HS-5 (cell line): ENCODE results near the gene NEXMIF.
"Not testable (repeated sequence)": the region's sequence is repeated elsewhere in the genome, so short reads cannot be mapped to it uniquely, and the experiment has no call there.

ENCODE experiments used
- DNase-seq: peaks from one replicate; pipeline ENCODE4 v3.0.0-alpha.2; 2012; ENCODE audit warnings: low read depth

The NEXMIF gene

DNA sequence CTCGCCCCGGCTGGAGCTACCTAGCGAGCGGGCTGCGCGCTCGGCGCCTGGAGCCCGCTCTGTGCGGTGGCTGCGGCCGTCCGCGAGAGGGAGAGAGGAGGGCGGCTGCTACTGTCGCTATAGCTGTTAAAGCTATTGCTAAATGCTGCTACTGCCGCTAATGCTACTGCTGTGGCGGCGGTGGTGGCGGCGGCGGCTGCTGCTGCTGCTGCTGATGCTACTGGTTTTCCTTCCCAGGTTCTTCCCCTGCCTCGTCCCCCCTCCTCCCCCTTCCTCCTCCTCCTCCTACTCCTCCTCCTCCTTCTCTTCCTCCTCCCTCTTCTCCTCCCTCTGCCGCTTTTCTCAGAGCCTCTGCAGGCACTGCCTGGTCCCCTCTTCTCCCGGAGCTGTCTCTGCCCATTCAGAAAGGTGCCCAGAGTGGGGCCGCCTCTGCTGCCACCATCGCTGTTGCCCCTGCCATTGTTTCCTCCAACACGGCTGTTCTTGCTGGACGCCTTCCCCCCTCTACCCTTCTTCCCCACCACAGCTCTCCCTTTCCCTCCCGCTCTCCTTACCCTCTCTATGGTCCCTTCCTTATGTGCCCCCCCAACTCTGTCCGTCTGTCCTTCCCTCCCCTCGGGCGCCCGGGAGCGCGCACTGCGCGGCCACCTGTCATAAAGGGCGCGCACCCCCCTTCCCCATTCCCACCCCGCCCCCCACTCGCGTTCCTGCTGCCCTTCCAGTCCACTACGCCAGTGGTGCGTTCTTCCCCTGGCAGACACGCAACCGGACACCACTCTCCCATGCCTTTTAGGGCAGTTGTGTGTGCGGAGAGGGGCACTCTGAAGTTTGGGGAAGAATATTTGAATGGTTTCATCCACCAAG, at the start of gene NEXMIF:
Gene NEXMIF (minus strand): TSS at position 228 of the 864 bp plus-strand sequence.
- DNase-seq: peak; percentile 0

DNA sequence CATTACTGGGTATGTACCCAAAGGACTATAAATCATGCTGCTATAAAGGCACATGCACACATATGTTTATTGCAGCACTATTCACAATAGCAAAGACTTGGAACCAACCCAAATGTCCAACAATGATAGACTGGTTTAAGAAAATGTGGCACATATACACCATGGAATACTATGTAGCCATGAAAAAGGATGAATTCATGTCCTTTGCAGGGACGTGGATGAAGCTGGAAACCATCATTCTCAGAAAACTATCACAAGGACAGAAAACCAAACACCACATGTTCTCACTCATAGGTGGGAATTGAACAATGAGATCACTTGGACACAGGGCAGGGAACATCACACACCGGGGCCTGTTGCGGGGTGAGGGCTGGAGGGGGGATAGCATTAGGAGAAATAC, 36.7 kb upstream of the NEXMIF start:
- not testable (repeated sequence) for DNase-seq

DNA sequence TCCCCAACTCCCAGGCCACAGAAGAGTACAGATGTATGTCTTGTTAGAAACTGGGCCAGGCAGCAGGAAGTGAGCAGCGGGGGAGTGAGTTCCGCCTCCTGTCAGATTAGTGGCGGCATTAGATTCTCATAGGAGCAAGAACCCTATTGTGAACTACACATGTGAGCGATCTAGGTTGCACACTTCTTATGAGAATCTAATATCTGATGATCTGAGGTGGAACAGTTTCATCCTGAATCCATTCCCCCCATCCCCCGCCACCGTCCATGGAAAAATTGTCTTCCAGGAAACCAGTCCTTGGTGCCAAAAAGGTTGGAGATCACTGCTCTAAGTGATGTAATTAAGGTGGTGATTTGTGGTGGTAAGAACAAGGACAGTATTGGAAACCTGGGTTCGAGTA, 24.5 kb upstream of the NEXMIF start:
- no peak for DNase-seq

DNA sequence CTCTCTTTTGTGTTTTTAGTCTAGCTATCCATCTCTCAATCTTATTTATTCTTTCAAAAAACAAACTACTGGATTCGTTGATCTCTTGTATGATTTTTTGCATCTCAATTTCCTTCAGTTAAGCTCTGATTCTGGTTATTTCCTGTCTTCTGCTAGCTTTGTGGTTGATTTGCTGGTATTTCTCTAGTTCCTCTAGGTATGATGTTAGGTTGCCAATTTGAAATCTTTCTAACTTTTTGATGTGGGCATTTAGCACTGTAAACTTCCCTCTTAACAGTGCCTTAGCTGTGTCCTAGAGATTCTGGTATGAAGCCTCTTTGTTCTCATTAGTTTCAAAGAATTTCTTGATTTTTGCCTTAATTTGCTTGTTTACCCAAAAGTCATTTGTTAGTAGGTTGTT, 15.2 kb upstream of the NEXMIF start:
- DNase-seq: no peak

DNA sequence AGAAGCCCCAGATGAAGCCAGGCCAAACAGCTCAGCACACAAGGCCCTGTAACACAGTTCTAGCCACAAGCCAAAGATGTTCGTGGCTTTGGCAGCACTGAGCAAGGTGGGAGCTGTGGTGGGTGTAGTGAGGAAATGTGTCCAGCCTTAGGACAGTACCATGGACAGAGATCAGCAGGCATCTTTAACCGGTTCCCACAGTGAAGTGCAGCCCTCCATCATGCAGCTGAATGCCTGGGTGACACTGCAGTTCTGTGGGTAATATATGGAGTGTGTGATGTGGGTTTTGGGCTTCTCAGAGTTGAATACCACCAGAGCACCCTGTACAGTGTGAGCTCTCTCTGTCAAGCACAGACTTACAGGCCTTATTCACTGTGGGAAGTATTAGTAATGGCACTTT, 6.0 kb upstream of the NEXMIF start:
- DNase-seq: no peak

DNA sequence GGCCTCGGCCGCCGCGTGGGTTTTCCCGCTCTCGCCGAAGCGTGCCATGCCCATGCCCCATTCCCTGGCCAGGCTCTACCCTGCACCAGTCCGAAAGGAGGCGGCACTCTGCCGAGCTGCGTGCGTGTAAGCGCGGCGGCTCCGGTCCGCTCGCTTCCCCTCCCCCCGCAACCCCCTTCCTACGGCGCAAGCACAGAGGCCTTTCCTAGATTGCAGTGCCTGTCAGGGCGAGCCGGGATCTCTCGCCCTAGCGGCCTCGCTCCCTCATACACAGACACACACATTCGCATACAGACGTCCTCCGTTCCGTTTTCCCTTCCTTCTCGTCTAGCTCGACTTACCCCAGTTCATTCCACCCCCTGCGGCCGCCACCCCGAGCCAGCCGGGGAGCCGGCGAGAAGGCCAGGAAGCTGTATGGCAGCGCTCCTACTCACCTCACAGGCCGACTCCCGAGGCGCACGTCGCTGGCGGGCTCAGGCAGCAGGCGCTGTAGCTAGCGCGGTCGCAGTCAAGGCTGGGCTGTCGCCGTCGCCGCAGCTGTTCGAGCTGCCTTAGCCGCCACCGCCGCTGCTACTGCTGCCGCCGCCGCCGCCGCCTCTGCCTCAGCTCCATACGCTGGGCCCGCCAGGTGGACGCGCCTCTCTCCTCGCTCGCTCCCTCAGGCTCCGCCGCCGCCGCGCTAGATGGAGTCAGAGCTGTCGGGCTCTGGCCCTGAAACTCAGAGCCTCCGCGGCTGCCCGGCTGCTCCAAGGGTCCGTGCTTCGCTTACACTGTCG, 615 bp downstream of the NEXMIF start:
- DNase-seq: peak; percentile 20

DNA sequence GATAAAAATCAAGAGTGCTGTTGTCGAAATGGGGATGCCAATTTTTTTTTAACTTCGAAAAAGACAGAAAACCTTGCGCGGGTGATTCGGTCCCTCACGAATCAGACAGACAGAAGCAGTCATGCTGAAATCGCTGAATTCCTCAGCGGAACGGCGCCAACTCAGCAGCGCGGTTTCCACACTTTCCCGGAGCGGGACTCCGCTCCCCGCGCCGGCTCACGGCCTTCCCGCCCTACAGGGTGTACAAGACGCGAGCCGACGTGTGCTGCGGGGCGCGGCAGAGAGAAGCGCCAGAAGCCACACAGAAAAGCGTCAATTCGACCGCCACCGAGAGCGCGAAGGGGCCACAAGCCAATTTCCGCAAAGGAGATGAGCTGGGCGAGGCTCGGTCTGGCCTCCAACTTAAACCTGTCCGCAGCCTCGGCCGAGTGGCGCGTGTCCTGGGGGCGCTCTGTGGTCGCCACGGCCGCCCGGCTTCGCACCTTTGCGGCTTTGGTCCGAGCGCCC, 1.3 kb downstream of the NEXMIF start:
- peak; percentile 9 for DNase-seq

DNA sequence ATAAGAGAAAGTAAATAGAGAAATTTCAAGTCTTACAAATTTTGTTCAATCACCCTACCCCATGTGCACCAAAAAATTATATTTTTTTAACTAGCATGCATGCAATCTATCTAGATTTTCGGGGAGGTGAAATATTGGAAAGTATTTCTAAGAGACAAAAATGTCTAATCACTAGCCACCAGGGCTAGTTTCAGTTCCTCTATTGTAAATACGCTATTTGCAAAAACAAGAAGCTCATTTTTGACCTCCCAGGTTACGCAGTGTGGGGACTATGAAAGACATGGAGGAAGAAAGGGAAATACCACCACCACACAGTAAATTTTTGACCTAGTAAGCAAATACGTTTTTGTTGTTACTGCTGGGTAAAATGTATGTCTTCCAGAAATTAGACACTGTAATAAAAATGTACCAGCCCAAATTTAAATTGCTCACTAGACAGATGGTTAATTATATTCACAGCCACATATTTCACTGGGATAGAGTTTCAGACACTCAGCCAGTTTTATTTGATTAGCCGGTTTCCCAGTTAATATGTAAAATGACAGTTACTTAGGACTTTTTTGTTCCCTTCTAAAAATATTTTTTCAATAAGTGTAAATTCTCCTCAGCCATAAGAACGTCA, 2.2 kb downstream of the NEXMIF start:
- DNase-seq: no peak

DNA sequence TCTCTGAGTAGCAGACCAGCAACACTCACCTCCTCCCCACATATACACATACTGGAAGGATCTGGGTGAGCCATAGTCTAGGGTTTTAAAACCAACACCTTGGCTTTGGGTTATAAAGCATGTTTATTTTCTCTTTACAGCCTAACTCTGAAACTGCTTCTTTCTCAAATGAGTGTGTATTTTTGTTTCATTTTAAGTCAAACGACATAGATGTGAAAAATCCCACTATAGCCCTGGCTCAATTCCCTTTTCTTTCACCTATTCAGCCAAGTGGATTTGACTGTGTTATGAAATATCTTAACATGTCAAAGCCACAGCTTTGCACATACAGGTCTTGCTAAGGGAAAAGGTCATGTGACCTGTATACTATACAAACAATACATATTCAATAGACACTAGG, 13.8 kb downstream of the NEXMIF start:
- DNase-seq: no peak

DNA sequence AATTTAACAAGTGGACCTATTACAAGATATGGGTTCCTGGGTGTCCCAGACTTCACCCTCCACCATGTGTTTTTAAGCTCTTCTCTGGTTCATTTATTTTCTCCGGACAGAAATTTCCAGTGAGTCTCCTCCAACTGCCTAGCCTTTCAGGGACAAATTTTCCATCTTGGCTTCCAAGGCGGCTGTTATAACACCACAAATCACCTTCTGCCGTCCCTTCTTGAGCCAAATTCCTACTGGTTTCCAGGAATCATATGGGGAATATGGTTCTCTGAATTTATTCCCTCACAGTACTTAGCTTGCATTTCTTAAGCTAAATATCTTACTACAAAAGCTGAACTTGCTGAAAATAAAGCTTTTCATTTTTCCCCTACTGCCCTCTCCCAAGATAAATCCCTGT, 18.8 kb downstream of the NEXMIF start:
- no peak for DNase-seq

DNA sequence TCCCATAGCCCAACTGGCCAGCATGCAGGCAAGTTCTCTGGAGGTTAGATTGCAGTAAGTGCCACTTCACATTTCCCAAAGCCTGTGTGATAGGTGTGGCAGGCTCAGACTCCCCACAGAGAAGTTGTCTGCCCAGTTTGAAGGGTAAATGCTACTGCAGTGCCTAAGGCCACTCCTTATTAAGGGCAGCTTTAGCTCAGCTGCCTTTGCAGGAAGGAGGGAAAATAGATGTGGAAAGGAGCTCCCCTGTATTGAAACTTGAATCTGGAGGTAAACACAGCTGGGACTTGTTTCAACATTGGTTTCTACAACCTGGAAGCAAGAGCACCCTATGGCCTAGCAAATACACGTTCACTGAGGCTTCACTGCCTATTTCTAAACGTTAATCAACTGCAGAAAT, 22.4 kb downstream of the NEXMIF start:
- DNase-seq: no peak

DNA sequence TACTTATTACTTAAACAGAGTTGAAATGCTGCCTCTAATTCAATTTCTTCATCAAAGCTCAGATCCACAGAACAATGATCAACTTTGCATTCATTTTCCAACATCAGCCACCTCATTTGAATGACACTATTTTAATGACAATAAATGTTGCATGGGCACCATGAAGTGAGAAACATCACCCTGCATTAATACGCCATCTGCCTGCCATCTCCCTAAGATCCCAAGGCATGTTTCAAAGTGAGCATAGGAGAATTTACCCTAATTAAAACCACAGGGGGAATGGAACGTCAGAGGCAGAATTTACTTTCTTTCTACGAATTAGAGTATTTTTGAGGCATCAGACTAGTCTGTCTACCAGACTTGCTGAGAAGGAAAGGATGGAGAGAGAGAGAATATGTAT, 32.7 kb downstream of the NEXMIF start:
- DNase-seq: no peak

DNA sequence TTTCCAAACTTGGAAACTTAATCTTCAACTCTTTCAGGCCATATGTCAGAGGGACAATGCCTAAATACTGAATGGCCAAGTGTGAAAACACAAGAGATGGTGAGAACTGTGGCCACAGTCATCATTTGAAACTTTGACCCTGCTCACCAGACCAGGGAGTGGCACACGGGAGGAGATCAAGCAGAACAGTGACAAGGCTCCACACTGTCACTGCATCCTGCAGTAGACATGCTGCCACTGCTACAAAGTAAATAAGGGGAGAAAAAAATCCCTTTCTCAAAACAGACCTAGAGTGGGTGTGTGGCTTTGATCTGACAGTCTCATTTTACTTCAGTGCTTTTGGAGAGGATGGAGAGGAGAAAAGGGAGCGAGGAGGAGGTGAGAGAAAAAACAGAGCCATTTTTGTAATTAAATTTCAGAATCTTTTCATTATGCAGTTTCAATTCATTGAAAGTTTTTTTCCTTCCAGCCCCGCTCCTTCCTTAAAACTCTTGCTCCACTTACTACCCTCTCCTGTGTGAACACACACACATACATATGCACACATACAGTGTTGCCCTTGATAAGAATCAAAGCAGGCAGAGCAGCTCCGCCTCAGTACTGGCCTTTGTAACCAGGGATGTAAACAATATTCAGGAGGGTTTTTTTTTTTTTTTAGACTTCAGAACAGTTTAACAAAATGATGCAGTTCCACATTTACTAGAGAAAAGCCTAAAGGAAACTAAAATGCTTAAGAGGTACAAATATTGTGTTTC, 34.4 kb downstream of the NEXMIF start:
- DNase-seq: no peak

DNA sequence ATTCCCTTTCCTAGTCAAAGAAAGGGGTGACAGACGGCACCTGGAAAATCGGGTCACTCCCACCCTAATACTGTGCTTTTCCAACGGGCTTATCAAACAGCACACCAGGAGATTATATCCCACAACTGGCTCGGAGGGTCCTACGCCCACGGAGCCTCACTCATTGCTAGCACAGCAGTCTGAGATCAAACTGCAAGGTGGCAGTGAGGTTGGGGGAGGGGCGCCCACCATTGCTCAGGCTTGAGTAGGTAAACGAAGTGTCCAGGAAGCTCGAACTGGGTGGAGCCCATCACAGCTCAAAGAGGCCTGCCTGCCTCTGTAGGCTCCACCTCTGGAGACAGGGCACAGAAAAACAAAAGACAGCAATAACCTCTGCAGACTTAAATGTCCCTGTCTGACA, 42.9 kb downstream of the NEXMIF start:
- not testable (repeated sequence) for DNase-seq

DNA sequence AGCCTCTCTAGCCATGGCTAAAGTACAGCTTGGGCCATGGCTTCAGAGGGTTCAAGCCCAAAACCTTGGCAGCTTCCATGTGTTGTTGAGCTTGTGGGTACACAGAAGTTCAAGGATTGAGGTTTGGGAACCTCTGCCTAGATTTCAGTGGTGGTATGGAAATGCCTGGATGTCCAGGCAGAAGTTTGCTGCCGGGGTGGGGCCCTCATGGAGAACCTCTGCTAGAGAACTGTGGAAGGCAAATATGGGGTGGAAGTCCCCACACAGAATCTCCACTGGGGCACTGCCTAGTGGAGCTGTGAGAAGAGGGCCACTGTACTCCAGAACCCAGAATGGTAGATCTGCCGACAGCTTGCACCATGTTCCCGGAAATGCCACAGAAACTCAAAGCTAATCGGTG, 59.5 kb downstream of the NEXMIF start:
- no peak for DNase-seq

DNA sequence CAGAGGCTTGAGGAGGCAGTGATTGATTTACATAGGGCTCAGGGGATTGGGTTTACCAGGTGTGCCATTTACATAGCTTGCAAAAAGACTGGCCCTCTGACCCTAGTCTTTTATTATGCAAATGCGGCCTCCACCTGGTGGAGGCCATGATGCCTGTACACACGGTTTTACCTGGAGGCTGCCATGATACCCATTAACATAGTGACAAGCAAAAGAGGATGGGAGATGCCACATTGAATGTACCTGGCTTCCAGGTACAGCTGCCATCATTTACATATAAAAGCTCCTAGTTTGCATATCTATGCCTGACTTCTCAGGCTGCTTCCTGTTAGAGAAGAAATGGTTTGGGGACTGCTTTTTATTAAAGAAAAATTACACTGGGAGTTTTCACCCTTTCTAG, 72.0 kb downstream of the NEXMIF start:
- DNase-seq: no peak

DNA sequence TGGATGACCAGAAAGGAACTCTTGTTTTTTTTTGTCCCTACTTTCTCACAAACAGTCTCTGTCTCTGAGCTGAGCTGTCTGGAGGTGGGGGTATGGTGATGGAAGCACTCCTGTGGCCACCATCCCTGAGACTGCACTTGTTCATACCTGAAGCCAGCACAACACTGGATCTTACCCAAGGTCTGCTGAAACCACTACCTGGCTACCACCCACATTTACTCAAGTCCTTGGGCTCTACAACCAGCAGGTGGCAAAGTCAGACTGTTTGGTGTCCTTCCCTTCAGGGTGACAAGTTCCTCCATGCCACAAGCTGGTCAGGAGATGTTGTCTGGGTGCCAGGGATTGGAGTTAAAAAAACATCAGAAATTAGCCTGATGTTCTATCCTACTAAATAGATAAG, 89.7 kb downstream of the NEXMIF start:
- DNase-seq: no peak

DNA sequence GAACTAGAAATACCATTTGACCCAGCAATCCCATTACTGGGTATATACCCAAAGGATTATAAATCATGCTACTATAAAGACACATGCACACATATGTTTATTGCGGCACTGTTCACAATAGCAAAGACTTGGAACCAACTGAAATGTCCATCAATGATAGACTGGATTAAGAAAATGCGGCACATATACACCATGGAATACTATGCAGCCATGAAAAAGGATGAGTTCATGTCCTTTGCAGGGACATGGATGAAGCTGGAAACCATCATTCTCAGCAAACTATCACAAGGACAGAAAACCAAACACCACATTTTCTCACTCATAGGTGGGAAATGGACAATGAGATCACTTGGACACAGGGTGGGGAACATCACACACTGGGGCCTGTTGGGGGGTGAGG, 105.5 kb downstream of the NEXMIF start:
- not testable (repeated sequence) for DNase-seq

DNA sequence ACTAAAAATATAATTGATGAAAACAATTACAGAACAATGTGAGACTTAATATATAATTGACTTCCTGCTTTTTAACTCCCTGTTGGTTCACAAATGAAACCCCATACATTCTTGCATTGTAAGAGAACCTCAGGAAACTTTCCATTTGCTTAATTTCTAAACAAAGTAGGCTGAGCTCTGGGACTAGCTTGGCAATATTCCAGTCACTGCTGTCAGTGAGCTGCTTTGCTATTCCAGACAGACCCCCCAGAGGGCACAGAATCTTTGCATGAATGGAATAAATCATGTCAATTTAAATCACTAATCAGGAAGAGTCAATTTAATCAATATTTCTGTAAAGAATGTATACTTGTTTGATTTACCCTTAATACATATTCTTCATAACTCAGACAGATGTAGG, 110.6 kb downstream of the NEXMIF start:
- no peak for DNase-seq

DNA sequence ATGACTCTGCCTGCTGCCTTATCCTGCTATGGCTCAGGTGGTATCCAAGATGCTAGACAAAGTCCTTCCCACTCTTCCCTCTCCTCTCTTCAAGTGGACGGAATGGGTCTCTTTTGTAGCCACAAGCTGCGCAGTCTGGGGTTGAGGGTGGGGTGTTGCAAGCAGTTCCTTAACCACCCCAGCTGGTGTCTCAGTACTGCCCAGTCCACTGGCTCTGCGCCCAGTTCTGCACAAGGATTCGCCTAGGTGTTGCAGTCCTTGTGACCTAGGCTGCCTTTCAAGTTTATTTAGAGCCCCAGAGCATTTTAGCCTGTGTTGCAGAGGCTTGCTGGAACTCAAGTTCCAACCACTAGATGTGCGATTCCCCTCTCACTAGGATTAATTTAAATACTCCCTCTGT, 120.7 kb downstream of the NEXMIF start:
- DNase-seq: no peak

DNA sequence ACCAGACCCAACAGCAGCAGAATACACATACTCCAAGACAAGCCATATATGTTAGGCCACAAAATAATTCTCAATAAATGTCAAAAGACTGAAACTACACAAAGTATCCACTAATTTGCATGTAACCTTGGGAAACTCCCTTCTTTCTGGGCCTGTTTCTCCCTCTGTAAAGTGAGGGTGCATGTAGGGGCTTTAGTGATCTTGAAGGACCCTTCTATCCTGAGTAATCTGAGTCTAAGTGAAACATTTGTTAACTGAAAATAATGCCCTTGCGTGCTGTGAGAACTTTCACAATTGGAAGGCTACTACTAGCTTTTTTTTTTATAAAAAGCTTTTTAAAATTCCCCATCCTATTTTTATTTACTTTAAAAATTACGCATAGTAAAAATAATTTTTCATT, 125.2 kb downstream of the NEXMIF start:
- DNase-seq: no peak

DNA sequence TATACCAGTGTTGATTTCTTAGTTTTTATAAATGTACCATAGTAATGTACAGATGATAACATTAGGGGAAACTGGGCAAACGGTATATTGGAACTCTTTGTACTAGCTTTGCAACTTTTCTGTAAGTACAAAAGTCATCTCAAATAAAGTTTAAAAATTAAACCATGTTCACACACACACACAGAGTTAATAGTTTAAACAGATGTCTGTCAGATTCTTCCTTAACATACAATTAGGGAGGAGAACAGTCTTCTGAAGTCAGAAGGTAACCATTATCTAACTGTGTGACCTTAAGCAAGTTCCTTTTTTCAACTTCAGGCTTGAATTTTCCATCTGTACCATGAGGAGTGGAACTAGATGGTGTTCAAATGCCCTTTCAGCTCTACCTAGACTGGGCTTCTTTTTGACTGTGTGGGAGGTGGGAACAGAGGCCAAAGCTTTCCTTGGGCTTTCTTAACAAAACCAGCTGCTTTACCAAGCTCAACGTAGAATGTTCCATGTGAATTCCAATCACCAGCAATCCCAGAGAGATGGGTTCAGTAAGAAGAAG, 127.8 kb downstream of the NEXMIF start:
- no peak for DNase-seq
